AG10803 (cell line): ENCODE results near the gene TBCB.
A peak's percentile ranks its signal among the peaks of the same experiment; 100 is the strongest.

Experiments
- DNase-seq: peaks from one replicate; pipeline ENCODE4 v3.0.0; 2010; ENCODE audit warnings: low read depth
- H3K4me3 ChIP-seq: 2 replicates; pipeline ENCODE4 v1.5.1; 2011; ENCODE audit warnings: mild to moderate bottlenecking, low read length, control low read depth
- TF ChIP-seq, protein P1 (sequence below): conservative IDR thresholded peaks from 2 replicates; pipeline ENCODE4 v1.5.1; 2011; ENCODE audit warnings: mild to moderate bottlenecking, low read length, control low read depth, inconsistent platforms

Gene TBCB

DNA sequence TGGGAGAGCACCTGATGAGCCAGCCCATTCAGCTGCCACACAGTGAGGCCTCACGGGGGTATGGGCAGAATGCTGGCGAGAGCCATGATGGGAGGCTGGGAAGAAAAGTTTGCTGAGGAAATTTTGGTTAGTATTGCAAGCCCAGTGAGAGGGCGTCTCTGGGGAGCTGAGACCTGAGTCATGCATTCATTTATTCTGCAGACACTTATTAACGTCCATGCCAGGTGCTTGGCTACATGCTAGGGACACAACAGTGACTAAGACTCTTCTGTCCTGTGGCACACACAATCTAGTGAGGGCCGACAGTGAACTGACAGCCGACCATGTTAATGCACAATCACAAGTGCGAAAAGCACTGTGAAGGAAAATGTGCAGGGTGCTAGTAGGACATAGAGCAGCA is 33.4 kb upstream of the TBCB start:
- TF ChIP-seq, protein P1, sequence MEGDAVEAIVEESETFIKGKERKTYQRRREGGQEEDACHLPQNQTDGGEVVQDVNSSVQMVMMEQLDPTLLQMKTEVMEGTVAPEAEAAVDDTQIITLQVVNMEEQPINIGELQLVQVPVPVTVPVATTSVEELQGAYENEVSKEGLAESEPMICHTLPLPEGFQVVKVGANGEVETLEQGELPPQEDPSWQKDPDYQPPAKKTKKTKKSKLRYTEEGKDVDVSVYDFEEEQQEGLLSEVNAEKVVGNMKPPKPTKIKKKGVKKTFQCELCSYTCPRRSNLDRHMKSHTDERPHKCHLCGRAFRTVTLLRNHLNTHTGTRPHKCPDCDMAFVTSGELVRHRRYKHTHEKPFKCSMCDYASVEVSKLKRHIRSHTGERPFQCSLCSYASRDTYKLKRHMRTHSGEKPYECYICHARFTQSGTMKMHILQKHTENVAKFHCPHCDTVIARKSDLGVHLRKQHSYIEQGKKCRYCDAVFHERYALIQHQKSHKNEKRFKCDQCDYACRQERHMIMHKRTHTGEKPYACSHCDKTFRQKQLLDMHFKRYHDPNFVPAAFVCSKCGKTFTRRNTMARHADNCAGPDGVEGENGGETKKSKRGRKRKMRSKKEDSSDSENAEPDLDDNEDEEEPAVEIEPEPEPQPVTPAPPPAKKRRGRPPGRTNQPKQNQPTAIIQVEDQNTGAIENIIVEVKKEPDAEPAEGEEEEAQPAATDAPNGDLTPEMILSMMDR, result no peak
- no peak overlapping the region for H3K4me3 ChIP-seq
- DNase-seq, result peak; percentile 25

DNA sequence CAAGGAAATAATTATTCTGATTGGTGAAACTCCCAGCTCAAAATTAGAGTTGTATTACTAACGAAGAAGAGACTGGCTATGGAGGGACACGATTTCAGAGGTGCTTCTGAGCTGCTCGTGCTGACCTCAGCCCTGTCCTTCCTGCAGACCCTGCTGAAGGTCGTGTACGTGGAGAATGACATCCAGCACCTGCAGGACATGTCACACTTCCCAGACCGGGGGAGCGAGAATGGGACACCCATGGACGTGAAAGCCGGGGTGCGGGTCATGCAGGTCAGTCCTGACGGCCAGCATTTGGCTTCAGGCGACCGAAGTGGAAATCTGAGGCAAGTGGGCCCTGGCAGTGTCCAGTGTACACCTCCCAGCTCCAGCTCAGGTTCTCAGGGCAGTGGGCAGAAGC is 32.4 kb upstream of the TBCB start:
- DNase-seq, result no peak
- TF ChIP-seq, protein P1, result no peak
- no peak overlapping the region for H3K4me3 ChIP-seq

DNA sequence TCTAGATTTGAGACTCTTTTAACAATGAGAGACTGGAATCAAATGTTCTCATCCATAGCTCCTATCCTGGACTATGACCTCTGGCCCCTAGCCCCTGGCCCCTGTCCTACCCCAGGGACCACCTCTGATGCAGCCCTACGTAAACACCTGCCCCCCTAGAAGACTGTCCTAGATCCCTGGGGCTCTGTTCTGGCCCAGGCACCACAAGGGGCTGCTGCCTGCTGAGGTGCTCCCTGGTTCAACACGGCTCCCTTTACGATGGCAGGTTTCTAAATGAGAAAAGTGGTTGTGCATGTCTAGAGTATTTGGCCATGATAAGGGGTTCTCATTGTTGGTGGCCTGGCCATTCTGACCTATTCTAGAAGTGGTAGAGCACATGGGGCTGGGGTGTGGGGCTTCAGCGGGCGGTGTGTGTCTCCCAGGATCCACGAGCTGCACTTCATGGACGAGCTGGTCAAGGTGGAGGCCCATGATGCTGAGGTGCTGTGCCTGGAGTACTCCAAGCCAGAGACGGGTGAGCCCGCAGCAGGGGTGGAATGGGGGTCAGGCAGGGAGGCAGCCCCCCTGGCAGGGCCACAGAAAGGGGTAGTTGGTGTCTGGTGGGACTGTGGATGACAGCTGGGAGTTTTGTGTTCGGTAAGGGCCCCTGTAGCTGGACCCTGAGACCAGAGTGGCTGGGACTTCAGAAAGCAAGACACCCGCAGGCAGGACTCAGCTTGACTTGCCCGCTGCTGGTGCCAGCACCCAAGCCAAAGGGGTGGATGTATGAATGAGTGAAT is 30.8 kb upstream of the TBCB start:
- DNase-seq, result no peak

DNA sequence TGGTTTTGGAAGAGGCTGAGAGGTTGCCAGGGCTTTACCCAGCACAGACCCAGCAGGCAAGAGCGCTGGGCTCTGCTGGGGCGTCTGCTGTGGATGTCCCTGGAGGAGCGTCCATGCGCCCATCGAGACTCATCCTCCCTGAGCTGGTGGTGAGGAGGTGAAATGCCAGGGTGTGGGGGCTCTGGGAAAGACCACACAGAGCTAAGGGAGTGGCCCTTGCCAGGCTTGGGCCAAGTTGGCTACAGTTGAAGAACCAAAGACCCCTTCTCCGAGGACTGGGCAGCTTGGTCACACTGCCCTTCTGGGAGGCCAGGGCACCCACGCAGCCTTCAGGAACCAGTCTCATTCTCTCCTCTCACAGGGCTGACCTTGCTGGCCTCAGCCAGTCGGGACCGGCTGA is 28.9 kb upstream of the TBCB start:
- no peak for DNase-seq
- H3K4me3 ChIP-seq, result no peak overlapping the region
- TF ChIP-seq, protein P1, result no peak

More for the DNA sequence above, 30.8 kb upstream of the TBCB start:
- TF ChIP-seq, protein P1, result no peak
- H3K4me3 ChIP-seq, result no peak overlapping the region

DNA sequence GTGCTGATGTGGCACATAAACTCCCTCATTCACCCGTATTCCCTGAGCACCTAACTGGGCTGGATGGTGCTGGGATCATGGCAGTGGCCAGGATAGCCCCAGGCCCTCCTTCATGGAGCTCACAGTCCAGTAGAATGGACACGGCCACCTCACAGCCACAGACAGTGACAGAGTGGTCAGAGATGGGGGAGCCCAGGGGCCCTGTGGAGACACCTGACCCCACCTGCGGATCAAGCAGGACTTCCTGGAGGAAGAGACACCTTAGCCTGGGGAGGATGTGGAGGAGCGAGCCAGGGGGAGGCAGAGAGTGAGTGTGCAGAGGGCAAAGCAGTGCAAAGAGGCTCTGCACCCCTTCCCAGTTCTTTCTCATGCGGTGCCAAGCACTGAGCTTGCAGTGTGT is 25.4 kb upstream of the TBCB start:
- TF ChIP-seq, protein P1, result no peak
- no peak for DNase-seq

DNA sequence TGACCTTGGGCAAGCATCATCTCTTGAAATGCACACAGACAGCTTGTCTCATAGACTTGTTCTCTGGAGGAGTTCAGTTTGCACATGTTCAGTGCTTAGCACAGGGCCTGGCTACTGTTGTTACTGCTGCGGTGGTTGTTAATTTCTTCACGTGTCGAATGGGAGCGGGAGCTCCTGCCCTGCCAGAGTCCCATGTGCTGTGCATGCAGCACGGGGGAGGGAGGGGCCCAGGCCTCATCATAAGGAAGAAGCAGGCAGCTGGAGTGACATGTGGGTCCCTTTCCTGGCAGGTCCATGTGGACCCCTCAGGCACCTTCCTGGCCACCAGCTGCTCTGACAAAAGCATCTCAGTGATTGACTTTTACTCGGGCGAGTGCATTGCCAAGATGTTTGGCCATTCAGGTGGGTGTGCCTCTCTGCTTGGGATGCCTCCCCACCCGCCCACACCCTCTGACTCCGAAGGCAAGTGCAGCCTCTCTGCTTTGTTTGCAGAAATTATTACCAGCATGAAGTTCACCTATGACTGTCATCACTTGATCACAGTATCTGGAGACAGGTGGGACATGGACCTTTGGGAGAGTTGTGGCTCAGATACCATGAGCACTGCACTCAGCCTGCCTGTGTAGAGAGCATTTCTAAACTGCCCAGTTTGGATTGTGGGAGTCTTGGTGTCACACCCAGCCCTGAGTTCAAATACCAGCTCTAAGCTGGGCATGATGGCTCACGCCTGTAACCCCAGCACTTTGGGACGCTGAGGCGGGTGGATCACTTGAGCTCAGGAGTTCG is 24.2 kb upstream of the TBCB start:
- no peak for DNase-seq
- TF ChIP-seq, protein P1, result no peak
- H3K4me3 ChIP-seq, result no peak overlapping the region

More for the DNA sequence above, 25.4 kb upstream of the TBCB start:
- H3K4me3 ChIP-seq, result no peak overlapping the region
